ENCODE results near the gene XRRA1. TPM values are rescaled to one million over a fixed set of nuclear protein-coding genes. Genes with fewer than 3 reads are reported as not detected.

The XRRA1 gene
- total RNA-seq, 1 experiment from 2014 or later = 29.5 TPM

GRCh38 chr11:74936976-74937375 lies 11.9 kb downstream of the XRRA1 start:
- Histone ChIP-seq H3K9me3 (ENCODE audit: insufficient read depth, low read depth) (no peaks in the 10 kb centered on the region), H3K79me2 (ENCODE audit: low read depth) (no peaks in the 10 kb centered on the region), H2AFZ (no peak overlapping the region), H3F3A (ENCODE audit: insufficient read depth, low read depth) (no peaks in the 10 kb centered on the region), H3K27ac (no peak overlapping the region), H3K27me3 (ENCODE audit: insufficient read depth, low read depth) (no peaks in the 10 kb centered on the region), H3K4me1 (replicated peaks; ENCODE audit: insufficient read depth) (no peaks in the 10 kb centered on the region), H4K20me1 (ENCODE audit: insufficient read depth) (no peaks in the 10 kb centered on the region), H3K4me2 (no peak overlapping the region), H3K36me3 (ENCODE audit: low read depth) (peaks cover 17% of the 10 kb centered on the region; the same call in 1 of the 2 replicates), H3K9me2 (ENCODE audit: insufficient read depth) (no peaks in the 10 kb centered on the region), H3K4me3 (no peak overlapping the region)
- no peak for DNase-seq
- no peak for TF ChIP-seq EZH2 (IDR thresholded peaks at IDR 0.05; ENCODE audit: low read depth)
- TF ChIP-seq, protein P1, sequence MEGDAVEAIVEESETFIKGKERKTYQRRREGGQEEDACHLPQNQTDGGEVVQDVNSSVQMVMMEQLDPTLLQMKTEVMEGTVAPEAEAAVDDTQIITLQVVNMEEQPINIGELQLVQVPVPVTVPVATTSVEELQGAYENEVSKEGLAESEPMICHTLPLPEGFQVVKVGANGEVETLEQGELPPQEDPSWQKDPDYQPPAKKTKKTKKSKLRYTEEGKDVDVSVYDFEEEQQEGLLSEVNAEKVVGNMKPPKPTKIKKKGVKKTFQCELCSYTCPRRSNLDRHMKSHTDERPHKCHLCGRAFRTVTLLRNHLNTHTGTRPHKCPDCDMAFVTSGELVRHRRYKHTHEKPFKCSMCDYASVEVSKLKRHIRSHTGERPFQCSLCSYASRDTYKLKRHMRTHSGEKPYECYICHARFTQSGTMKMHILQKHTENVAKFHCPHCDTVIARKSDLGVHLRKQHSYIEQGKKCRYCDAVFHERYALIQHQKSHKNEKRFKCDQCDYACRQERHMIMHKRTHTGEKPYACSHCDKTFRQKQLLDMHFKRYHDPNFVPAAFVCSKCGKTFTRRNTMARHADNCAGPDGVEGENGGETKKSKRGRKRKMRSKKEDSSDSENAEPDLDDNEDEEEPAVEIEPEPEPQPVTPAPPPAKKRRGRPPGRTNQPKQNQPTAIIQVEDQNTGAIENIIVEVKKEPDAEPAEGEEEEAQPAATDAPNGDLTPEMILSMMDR (conservative IDR thresholded peaks at IDR 0.05) = no peak
- POLR2A ChIA-PET (ENCODE audit: unreplicated experiment) = no interaction called here
- CTCF ChIA-PET = interaction anchor here (1.0 kb wide), 1 partner anchor 52 kb away, joined by 3 read pairs; the partner anchor contains the start of gene NEU3
- intact Hi-C loops (cut with micrococcal nuclease; ENCODE audit: unreplicated experiment) = no loop called here
- no TSS peak for BruUV-seq (replicated peaks)

GRCh38 chr11:74936087-74936486 lies 12.8 kb downstream of the XRRA1 start:
- no peak overlapping the region for H3K27ac ChIP-seq
- H3K9me2 ChIP-seq (ENCODE audit: insufficient read depth) = no peaks in the 10 kb centered on the region
- no peaks in the 10 kb centered on the region for H4K20me1 ChIP-seq (ENCODE audit: insufficient read depth)
- no TSS peak for BruUV-seq (replicated peaks)
- intact Hi-C loops (cut with micrococcal nuclease; ENCODE audit: unreplicated experiment) = no loop called here
- TF ChIP-seq, protein P1 (conservative IDR thresholded peaks at IDR 0.05) = no peak
- TF ChIP-seq EZH2 (IDR thresholded peaks at IDR 0.05; ENCODE audit: low read depth) = no peak
- no peak for DNase-seq
- no peak overlapping the region for H3K4me3 ChIP-seq
- ChIA-PET CTCF (interaction anchor here (0.6 kb wide), 1 partner anchor 325 kb away, joined by 3 read pairs; no protein-coding TSS in a partner anchor), POLR2A (ENCODE audit: unreplicated experiment) (no interaction called here)
- H3K9me3 ChIP-seq (ENCODE audit: insufficient read depth, low read depth) = no peaks in the 10 kb centered on the region
- no peaks in the 10 kb centered on the region for H3K27me3 ChIP-seq (ENCODE audit: insufficient read depth, low read depth)
- no peaks in the 10 kb centered on the region for H3K79me2 ChIP-seq (ENCODE audit: low read depth)
- H2AFZ ChIP-seq = no peak overlapping the region
- no peak overlapping the region for H3K4me2 ChIP-seq
- peaks cover 17% of the 10 kb centered on the region; the same call in 1 of the 2 replicates for H3K36me3 ChIP-seq (ENCODE audit: low read depth)
- no peaks in the 10 kb centered on the region for H3F3A ChIP-seq (ENCODE audit: insufficient read depth, low read depth)
- no peaks in the 10 kb centered on the region for H3K4me1 ChIP-seq (replicated peaks; ENCODE audit: insufficient read depth)

DNA sequence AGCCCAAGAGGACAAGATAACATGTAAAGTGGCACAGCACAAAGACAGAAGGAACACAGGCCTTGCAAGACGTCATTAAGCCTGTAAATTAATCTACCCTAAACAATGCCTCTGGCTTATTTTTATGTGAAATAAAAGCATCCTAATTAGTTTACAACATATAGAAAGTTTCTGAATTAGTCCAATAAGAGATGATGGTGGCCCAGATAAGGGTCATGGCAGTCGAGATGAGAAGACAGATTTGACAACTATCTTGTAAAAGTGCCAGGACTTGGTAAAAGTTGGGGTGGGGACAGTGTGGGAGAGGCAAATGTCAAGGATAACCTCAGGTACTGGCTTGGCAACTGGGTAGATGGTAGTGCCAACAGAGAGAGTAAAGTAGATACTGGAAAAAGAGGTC lies 13.6 kb downstream of the XRRA1 start:
- DNase-seq = no peak
- Histone ChIP-seq H3K27ac (no peak overlapping the region), H3K4me2 (no peak overlapping the region), H3F3A (ENCODE audit: insufficient read depth, low read depth) (peaks cover 1% of the 10 kb centered on the region; the same call in 1 of the 2 replicates), H3K79me2 (ENCODE audit: low read depth) (no peaks in the 10 kb centered on the region), H3K9me2 (ENCODE audit: insufficient read depth) (no peaks in the 10 kb centered on the region), H3K4me3 (no peak overlapping the region), H2AFZ (no peak overlapping the region), H3K4me1 (replicated peaks; ENCODE audit: insufficient read depth) (no peaks in the 10 kb centered on the region), H4K20me1 (ENCODE audit: insufficient read depth) (no peaks in the 10 kb centered on the region), H3K36me3 (ENCODE audit: low read depth) (peaks cover 17% of the 10 kb centered on the region; the same call in 1 of the 2 replicates), H3K27me3 (ENCODE audit: insufficient read depth, low read depth) (no peaks in the 10 kb centered on the region), H3K9me3 (ENCODE audit: insufficient read depth, low read depth) (no peaks in the 10 kb centered on the region)
- CTCF ChIA-PET = interaction anchor here (0.6 kb wide), 2 partner anchors 149 to 325 kb away, joined by 3 read pairs; no protein-coding TSS in a partner anchor
- intact Hi-C loops (cut with micrococcal nuclease; ENCODE audit: unreplicated experiment) = no loop called here
- POLR2A ChIA-PET (ENCODE audit: unreplicated experiment) = no interaction called here
- no TSS peak for BruUV-seq (replicated peaks)
- TF ChIP-seq, protein P1 (conservative IDR thresholded peaks at IDR 0.05) = no peak
- TF ChIP-seq EZH2 (IDR thresholded peaks at IDR 0.05; ENCODE audit: low read depth) = no peak

Measured in PC-9 (cell line).